UCSD-AML1 (cell line): Measurements from ENCODE around the gene PRSS53.
A peak's percentile ranks its signal among the peaks of the same experiment; 100 is the strongest.

Source experiments
- DNase-seq: peaks from one replicate; lab custom pipeline; 2025; ENCODE audit not compliant: unreplicated experiment; lab: John Stamatoyannopoulos, UW

The PRSS53 gene

GRCh38 chr16:31050280-31051030 lies 38.3 kb downstream of the PRSS53 start:
- DNase-seq: no peak

GRCh38 chr16:31043898-31044481 lies 44.8 kb downstream of the PRSS53 start:
- no peak for DNase-seq

GRCh38 chr16:31043352-31043751 lies 45.4 kb downstream of the PRSS53 start:
- no peak for DNase-seq

- no peak for DNase-seq
Observed at GRCh38 chr16:31042866-31043265, 45.9 kb downstream of the PRSS53 start.

- no peak for DNase-seq
Observed at GRCh38 chr16:31038993-31039392, 49.8 kb downstream of the PRSS53 start.

- no peak for DNase-seq
Observed at GRCh38 chr16:31036691-31037090, 52.1 kb downstream of the PRSS53 start.

- peak; percentile 83 for DNase-seq
Observed at GRCh38 chr16:31033709-31034492, 54.8 kb downstream of the PRSS53 start.
